GM19328 (cell line): ENCODE measurements around the gene OLFM1.
"Not testable (repeated sequence)": the region's sequence is repeated elsewhere in the genome, so short reads cannot be mapped to it uniquely, and the experiment has no call there.

Experiments
- ATAC-seq: cut with Tn5 transposase; IDR thresholded peaks from one replicate; pipeline ENCODE4 v1.9.1; 2021; ENCODE audit warnings: mild to moderate bottlenecking, moderate library complexity; ENCODE audit not compliant: unreplicated experiment

Gene OLFM1

DNA sequence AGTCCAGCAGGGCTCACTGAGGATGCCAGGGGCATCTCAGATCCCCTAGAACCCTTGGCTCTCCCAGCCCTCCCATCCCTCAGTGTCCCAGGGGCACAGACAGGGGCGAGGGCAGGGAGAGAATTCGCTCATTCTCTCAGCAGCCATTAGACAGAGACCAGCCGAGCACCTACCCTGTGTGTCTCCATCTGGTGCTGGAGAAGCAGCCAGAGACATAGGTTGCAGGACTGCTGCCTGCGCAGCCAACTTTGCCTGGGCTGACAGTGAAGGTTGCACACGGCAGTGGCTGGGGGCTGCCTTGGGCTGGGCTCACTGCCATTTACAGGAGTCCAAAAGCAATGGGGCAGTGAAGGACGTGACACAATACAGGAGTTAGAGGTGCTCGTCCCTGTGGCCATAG, 60.9 kb downstream of the OLFM1 start:
- no peak for ATAC-seq

DNA sequence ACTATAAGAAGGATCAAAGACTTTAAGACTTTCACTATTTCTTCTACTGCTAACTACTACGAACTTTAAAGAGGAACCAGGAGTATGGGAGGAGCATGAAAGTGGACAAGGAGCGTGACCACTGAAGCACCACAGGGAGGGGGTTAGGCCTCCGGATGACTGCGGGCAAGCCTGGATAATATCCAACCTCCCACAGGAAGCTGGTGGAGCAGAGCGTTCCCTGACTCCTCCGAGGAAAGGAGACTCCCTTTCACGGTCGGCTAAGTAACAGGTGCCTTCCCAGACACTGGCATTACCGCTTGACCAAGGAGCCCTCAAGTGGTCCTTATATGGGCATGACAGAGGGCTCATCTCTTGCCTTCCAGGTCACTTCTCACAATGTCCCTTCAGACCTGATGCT, 62.4 kb downstream of the OLFM1 start:
- ATAC-seq = not testable (repeated sequence)

DNA sequence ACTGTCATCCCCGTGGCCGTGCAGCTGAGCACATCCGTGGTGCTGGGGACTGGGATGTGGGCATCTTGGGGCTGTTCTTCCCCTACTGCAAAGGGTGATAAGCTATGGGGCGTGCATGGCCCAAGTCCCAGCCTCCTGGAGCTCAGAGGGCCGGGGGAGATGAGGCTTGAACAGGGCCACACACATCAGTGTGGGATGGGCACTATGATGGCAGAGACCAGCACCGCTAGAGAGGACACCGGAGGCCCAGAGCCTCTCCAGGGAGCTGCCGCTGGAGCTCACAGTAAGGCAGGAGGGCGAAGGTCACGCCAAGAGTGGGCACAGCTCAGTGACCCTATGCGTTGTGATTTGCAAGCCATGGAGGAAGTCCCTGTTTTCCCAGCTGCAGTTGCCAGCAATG, 63.5 kb downstream of the OLFM1 start:
- no peak for ATAC-seq

DNA sequence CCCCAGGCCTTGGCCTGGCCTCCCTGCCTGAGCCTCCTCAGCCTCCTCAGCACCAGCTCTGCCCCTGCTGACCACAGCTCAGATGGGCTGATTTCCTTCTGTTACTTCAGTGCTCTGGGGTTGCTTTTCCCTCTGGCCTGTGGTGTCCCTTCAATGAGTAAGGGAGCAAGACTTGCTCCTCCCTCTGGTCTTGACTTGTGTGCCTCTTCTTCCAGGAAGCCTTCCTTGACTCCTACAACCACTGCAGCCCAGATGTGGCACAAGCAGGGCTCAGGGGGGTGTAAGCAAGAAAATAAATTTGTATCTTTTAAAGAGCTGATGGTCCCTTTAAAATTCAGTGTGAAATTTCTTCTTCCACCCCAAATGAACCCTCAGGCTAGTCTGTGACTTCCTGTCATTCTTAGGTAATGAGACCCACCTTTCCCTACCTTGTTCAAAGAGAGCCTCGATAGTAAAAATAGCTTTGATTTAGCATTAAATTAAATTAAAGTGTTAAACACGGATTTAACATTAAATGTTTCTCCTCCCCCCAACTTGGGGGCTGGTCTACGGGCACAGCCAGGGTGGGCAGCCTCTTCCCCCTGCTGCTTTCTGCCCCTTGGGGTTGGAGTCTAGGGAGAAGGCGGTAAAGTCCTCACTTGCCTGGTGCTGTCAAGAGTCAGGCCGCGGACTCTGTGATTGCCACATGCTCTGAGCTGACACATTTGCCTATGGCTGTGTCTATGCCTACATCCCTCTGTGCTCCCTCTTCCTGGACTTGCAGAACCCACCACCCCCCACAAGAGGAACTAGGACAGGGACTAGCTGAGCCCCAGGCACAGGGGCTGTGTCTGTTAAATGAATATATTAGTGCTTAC, 64.5 kb downstream of the OLFM1 start:
- ATAC-seq = no peak

DNA sequence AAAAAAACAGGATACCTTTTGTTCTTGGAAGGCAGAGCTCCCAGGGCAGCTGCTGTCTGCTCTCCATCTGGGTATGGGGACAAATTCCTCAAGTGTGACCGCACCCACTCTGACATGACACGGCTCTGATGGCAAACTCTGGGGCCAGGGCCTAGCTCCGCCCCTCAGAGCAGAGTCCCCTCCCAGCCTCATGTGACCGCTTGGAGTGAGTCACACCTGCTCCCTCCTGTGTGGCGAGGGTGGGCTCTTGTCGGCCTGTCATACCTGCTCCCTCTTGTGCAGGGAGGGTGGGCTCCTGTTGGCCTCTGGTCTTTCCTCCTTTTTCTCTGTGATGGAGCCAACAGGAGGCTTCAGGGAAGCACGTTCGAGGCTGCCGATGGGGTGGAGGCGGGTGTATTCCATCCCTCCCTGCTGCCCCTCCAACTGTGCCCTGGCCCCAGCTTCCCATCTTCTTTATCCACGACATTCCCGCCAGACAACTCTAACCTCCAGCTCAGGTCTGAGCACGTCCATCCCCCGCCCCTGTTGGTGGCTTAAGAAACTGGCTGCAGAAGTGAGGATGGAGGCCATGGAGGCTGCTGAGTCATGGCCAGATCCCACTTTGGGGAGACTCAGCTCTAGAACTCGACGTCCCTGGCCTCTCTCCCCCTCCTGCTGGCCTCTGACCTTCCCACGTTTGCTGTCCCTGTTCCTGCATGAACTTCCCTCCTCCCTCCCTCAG, 65.3 kb downstream of the OLFM1 start:
- ATAC-seq = no peak

DNA sequence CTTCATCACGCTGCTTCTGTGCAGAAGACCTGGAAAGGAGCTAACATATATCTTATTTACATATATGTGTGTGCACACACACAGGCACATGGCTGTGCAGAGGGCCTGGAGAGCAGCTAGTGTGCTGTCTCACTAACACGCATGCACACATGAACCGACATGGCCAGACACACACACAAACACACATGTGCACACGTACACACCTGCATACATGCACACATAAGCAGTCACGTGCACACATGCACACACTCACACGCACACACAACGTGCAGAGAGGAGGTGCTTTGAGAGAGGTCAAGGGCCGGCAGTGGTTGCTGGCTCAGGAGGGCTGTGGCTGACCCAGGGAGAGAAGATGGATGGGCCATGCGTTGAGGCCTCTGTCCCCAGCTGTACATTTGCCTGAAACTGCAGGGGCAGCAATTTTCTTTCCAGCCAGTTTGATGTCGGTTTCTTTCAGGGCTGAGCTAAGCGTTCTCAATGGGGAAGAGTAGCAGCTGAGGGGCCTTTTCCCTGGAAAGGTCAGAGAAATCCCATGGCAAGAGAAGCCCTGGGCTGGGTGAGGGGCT, 66.7 kb downstream of the OLFM1 start:
- no peak for ATAC-seq

DNA sequence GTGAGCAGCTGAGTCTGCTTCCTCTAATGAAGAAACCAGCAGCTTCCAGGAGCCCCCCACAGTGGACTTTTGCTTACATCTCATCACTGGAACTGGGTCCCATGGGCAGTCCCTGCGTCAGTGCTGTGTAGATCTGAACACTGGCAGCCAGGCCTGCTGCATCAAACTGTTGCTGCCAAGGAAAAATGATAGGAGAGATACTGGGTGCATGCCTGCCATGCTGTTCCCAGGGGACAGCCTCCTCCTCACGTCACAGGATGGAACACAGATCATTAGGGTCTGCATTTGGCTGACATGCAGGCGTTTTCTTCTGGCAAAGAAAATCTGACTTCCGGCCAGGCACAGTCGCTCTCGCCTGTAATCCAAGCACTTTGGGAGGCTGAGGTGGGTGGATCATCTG, 67.9 kb downstream of the OLFM1 start:
- ATAC-seq = no peak

DNA sequence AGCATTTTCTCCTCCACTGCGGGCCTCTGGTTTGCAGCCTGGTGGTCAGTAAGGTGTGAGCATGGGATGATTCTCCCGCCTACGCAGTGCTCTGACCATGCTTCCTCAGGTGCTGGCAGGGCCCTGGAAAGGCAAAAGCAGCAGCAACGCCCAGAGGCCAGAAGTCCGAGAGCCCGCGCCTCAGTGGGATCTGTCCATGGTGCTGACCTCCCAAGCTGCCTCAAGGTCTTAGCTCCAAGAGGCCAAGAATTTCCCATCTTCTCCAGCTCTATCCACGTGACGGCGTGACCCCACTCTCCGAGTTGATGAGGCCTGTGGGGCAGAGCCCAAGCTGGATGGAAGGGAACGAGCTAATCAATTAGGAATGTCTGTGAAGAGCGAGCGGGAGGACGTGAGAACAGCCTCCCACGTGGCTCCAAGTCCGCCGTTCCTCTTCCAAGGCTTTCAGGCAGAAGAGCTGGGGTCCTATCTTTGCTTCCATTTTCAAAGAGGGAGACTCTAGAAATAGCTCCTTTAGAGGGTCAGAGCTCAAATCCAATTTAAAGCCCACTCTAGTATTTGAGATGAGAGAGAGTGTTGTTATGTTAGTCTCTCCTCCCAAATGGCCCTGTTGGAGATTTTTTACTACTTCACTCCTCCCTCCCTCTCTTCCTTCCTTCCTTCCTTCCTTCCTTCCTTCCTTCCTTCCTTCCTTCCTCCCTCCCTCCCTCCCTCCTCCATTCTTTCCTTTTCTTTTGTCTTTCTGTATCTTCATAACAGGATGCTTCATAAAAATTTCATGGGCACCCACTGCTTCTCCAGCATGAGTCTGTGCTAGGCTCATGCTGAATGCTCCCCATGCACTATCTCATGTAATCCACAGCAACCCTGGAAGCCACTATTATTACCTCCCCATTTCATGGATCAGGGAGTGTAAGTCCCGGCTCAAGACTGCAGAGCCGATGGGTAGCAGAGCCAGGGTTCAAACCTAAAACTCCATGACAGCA, 69.3 kb downstream of the OLFM1 start:
- no peak for ATAC-seq

DNA sequence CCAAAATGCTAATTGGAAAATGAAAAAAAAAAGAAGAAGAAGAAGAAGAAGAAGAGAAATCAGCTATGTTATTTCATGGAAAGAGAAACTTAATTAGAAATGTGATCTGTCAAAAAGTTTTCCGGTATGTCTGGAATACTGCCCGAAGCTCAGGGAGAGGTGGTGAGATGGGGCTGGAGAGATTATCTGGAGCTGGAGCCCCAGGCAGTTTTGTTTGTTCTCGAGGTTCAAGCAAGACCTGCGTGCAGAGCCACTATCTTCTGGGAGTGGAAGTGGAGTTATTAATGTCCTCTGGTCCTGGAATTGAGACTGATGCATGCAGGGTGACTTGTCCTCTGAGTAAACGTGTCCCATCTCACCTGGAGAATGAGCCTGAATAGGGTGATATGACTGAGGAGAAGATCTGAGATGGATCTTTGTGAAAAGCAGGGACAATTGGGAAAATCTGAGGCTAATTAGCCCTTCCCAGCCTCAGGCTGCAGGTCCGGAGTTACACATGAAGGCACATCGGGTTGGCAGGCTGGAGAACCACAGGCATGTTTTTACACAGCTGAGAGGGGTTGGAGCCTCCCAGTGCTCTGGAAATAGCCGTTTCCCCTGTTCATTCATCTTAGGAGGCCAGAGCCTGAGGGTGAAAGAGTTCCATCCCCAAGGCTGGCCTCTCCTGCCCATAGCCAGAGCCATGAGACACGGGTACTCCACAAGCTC, 70.5 kb downstream of the OLFM1 start:
- no peak for ATAC-seq

DNA sequence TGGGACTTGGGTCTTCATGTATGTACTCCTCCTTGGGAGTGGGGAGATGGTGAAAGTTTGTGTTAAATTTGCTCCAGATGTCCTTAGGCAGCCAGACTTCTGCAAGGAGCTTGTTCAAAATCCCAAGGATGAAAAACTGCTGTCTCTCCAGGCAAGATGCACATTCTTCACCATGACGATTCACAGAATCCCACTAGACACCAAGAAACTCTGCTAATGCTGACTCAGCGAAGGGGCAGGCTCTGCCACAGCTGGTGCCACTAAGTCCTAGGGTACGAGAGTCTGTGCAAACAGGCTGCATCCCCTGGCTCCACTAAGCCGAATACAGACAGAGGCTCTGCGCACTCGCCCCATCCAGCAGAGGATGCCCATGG, 71.1 kb downstream of the OLFM1 start:
- ATAC-seq = no peak

DNA sequence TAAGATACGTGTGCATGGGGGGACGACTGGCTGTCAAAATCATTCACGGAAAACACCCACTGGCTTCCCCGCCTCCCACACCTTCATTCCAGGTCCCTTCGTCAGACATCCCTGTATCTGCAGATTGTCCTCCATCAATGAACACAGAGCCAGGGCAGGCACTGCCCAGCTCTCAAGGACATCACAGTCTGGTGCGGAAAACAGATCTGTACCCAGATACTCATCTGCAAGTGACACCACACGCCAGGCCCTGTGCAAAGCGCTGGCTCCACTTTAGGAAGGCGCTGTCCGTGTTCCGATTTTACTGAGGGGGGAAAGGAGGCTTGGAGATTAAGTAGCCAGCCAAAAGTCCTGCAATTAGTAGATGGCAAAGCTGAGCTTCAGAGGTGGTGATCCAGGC, 72.3 kb downstream of the OLFM1 start:
- ATAC-seq = no peak

DNA sequence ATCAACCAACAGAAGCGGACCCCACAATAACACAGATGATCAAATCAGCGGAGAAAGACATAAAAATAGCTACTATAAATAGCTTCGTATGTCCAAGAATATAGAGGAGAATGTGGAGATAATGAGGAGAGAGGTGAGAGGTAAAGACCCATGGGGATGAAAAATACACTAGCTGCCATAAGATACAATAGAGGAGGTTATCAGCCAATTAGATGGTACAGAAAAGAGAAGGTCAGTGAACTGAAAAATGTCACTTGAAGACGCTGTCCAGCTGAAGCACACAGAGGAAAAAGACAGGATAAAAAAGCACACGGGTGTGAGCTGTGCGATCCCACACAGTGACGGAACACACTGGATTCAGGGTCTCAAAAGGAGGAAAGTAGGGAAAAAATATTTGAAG, 73.4 kb downstream of the OLFM1 start:
- no peak for ATAC-seq

DNA sequence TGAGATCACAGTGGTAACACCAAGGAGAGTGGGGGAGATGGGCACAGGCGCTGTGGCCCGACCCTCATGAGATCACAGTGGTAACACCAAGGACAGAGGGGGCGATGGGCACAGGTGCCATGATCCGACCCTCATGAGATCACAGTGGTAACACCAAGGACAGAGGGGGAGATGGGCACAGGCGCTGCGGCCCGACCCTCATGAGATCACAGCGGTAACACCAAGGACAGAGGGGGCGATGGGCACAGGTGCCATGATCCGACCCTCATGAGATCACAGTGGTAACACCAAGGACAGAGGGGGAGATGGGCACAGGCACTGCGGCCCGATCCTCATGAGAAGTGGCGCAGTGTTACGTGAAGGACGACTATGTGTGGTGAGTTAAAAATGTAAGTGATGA, 75.1 kb downstream of the OLFM1 start:
- ATAC-seq = not testable (repeated sequence)

DNA sequence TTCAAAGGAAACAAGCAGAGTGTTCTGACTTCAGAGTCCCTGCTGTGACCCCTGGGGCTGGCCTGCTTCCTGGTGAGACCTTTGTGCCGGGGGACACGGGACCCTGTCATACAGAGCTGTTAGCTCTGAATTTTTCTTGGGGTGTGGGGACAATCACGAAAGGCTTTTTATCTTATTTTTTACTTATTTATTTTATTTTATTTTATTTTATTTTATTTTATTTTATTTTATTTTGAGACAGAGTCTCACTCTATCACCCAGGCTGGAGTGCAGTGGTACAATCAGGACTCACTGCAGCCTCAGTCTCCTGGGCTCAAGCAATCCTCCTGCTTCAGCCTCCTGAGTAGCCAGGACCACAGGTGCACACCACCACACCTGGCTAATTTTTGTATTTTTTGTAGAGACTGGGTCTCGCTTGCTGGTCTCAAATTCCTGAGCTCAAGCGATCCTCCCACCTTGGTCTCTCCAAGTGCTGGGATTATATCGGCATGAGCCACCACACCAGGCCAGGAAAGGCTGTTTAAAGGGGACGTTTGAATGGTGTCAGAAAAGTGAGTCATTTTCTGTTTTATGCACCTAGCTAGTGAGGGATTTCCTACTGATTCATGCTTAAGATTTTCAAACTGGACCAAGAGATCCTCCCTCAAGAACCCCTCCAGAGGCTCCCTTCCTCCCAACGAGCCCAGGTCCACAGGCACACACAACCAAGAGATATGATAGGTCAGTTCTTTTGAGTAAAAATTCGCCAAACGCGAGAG, 75.7 kb downstream of the OLFM1 start:
- ATAC-seq = no peak

DNA sequence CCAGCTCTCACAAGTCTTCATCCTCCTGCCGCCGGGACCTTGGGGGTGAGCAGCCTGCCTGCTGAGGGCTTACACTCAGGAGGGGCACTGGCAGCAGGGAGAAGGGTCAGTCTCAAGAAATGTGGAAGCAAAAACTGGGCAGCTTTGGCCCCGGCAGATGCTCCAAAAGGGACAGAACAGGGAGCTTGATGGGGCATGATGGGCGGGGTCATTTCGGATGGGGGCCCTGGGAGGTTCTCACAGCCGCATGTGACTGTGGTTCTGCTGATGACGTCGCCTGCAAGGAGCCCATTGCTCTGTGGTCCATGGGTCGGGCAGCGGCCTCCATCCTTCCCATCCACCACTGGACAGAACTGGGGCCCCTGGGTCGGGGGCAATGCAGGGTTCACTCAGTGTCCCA, 76.6 kb downstream of the OLFM1 start:
- no peak for ATAC-seq

DNA sequence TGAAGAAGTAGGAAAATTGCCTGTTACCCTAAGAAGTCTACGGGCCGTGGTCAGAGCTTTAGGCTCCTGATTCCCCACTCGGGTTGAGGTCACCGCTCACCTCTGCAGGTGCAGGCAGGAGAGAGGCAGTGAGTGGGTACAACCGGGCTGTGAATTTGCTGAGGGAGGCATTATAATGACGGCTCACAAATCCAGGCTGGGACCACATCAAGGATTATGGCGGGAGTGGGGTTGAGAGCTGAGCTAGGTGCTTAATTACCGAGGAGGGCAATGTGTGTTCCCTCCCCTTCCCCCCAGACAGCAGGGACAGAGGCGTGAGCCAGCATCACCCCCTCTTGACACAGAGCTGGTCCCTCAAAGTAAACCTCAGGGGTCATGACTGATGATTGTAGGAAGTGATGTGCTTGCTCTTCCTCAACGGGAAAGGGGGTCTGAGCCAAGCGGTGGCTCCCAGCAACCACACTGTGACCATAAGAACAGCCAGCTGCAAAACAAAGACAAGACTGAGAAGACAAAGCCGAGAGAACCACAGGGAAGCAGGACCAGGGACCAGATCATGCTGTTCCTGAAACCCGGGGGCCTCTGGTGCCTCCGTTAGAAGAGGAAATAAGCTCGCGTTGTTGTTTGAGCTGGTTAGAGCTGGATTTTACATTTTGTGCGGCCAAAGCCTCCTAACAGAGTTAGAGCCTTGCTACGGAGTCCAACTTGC, 77.7 kb downstream of the OLFM1 start:
- no peak for ATAC-seq

DNA sequence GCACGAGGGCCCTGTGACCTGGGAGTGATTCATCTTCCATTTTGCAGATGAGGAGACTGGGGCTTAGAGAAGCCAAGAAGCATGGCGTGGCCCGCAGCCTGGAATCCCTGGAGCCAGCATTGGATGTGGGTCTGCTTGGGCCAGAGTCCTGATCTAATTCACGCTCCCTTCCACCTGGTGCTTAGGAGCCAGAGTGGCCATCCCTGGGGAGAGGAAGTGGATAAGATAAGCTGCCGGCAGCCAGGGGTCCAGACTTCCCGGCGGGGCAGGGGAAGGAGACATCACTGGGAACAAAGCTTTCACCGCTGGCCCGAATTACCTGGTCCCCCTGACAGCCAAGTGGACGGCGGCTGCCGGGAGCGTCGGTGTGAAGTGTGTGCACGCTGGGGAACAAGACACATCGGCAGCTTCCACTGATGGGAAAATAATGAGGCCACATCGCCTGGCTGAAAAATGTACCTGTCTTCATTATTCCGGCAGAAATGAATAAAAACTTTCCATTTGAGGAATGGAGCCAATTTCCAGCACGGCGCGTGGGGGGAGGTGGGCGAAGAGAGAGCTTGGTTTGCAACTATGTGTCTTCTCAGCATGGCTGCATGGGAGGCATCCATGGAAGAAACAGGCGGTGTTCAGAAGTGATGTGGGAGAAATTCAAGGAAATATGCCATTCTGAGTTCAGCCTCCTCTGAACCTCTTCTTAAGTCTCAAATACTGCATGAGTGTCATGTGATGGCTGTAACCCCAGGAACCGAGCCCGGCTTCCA, 78.5 kb downstream of the OLFM1 start:
- ATAC-seq = no peak

DNA sequence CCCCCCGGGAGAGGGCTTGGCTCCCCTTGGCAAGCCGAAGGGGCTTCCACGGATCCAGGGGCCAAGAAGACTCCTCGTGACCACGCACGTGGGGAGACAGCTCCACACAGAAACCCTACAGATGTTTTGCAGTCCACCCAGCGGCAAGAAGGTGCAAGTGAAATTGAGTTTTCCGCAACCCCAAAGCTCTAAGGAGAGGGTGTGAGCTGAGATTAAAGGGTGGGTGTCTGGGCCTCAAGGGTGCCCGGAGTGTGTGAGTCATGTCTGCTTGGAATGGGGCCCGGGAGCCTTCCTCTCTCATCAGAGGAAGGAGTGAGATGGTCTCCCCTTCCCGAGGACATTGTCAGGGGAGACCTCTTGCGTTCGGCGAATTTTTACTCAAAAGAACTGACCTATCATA, 79.1 kb downstream of the OLFM1 start:
- ATAC-seq = no peak
